Spleen (tissue), 7 donors: ENCODE measurements around the gene IL26.

Source experiments
- CTCF ChIP-seq, 11 experiments: fragments of 200-600 bp in 7 of 11; fragments of 450-650 bp in 4 of 11; sonication (generic) in 4 of 11; IDR thresholded peaks in 8 of 11; conservative IDR thresholded peaks in 3 of 11; 1 replicate in 7 of 11; 2 replicates in 4 of 11; pipeline versions ENCODE4 v1.4.0 to v1.8.0; 2016 to 2021; ENCODE audit warnings: antibody characterized with exemption in 11 of 11, inconsistent platforms in 4 of 11, mild to moderate bottlenecking in 1 of 11
- POLR2A ChIP-seq, 3 donors: fragments of 450-650 bp; IDR thresholded peaks; one replicate each; pipeline ENCODE4 v1.5.1; 2017; ENCODE audit warnings: antibody characterized with exemption in 3 of 3, mild to moderate bottlenecking in 1 of 3
- POLR2AphosphoS5 ChIP-seq, 3 donors: sonication (generic); formaldehyde crosslinking; IDR thresholded peaks; one replicate each; pipeline ENCODE4 v1.5.1; 2017; ENCODE audit warnings: antibody characterized with exemption in 3 of 3
- donor health status: DM: no; HTN: no; CAD: no; lungs with moderate emphysema.
- donor health status: DM: no; HTN: no; CAD: no.
- donor health status: DM: no; HTN: no; CAD: no.

- TF ChIP-seq POLR2AphosphoS5 (IDR thresholded peaks at IDR 0.05): no peak
- no peak for TF ChIP-seq CTCF (IDR thresholded peaks at IDR 0.05 in 8 of 11, conservative IDR thresholded peaks at IDR 0.05 in 3 of 11)
- no peak for TF ChIP-seq POLR2A (IDR thresholded peaks at IDR 0.05)
These were observed 8.5 kb upstream of the IL26 start for GRCh38 chr12:68234140-68234539.
